C4-2B (cell line): Measurements from ENCODE around the gene SCGB2A2.

Source experiments
- H3K27ac ChIP-seq: fragments of 450-650 bp; 2 replicates; pipeline ENCODE4 v1.5.1; 2017
- ZFX ChIP-seq: fragments of 450-650 bp; IDR thresholded peaks from 2 replicates; pipeline ENCODE4 v1.6.1; 2017
- TF ChIP-seq, protein P1 (sequence below): fragments of 450-650 bp; conservative IDR thresholded peaks from 2 replicates; pipeline ENCODE4 v1.5.1; 2017; ENCODE audit warnings: mild to moderate bottlenecking

The SCGB2A2 gene

DNA sequence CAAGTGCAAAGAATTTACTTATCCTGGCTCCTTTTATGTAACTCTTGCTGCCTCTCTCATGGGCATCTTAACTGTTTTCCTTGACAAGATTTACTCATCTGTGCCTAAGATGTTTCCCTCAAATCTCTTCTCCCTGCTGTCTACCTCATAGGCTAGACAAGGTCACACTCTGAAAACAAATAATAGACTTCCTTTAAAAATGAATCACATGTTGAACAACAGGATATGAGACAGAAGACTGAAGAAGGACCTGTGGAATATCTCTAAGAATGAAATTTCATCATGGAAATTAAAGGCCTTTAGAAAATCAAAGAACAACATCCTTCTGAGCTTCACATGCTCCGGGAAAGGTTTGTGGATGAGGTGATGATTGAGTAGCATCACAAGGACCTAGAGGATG is 6.0 kb upstream of the SCGB2A2 start:
- H3K27ac ChIP-seq, result no peak overlapping the region
- TF ChIP-seq, protein P1, sequence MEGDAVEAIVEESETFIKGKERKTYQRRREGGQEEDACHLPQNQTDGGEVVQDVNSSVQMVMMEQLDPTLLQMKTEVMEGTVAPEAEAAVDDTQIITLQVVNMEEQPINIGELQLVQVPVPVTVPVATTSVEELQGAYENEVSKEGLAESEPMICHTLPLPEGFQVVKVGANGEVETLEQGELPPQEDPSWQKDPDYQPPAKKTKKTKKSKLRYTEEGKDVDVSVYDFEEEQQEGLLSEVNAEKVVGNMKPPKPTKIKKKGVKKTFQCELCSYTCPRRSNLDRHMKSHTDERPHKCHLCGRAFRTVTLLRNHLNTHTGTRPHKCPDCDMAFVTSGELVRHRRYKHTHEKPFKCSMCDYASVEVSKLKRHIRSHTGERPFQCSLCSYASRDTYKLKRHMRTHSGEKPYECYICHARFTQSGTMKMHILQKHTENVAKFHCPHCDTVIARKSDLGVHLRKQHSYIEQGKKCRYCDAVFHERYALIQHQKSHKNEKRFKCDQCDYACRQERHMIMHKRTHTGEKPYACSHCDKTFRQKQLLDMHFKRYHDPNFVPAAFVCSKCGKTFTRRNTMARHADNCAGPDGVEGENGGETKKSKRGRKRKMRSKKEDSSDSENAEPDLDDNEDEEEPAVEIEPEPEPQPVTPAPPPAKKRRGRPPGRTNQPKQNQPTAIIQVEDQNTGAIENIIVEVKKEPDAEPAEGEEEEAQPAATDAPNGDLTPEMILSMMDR, result no peak
- no peak for TF ChIP-seq ZFX

DNA sequence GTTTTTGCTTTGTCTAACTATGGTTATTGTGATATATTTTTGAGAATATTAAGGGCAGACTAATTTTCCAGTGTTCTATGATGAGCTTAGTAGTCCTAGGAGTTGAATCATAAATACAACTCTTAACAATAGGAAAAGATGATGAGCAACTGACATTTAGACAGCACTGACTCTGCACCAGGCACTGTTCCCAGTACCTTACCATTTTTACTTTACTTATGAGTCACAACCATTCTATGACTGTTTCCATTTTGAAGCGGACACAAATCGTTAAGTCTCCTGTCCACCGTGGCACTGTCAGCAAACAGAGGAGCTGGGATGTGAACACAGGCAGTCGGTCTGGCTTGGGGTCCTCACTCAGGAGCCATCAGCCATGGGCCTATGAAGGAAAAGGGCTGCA is 3.4 kb upstream of the SCGB2A2 start:
- H3K27ac ChIP-seq, result no peak overlapping the region
- TF ChIP-seq, protein P1, result no peak
- no peak for TF ChIP-seq ZFX

DNA sequence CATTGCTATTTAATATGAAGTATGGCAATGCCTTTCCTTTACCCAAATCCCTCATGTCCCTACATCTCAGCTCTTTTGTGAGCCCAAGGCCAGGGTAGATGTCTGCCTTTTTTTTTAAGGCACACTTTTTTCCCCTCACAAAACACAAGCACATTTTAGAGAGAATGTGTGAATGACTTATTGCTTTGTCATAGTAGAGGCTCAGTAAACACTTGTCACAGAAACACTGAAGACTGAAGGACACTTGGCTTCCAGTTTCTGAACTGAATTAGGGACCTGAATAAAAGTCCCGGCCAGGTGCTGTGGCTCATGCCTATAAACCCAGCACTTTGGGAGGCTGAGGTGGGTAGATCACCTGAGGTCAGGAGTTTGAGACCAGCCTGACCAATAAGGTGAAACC is 2.9 kb upstream of the SCGB2A2 start:
- TF ChIP-seq, protein P1, result no peak
- no peak for TF ChIP-seq ZFX
- H3K27ac ChIP-seq, result no peak overlapping the region

DNA sequence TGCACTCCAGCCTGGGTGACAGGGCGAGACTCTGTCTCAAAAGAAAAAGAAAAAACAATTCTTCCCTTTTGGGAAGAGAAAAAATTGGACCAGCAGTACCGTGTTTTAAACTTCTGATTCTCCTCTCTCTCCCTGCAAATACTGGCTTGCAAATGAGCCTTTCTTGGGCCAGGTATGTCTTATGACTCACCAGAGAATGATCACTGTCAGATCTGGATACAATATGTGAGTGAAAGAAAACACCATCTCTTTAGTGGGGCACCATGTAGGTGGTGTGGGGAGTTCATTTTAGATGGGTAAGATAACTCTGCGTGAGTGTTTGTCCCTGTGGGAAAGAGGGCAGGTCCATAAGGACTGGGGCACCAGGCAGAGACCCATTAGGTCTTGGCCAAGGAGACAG is 2.4 kb upstream of the SCGB2A2 start:
- H3K27ac ChIP-seq, result no peak overlapping the region
- no peak for TF ChIP-seq ZFX
- TF ChIP-seq, protein P1, result no peak

DNA sequence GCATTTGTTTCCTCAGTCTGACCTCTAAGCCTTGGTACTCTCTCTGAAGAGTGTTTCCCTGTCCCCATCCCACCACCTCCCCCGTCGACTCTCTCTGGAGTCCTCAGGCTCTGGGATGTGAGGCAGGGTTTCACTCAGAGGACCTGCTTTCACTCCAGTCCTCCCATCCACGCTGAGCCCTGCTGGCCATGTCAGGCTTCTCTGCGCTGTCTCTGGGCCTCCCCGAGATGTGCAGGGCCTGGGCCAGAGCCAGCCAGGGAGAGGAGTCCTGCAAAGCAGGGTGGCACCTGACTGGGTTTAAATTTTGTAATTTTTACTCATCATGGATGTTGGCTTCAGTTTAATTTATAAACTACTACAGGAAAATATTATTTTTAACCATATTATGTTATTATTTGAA is 3.3 kb downstream of the SCGB2A2 start:
- no peak overlapping the region for H3K27ac ChIP-seq

DNA sequence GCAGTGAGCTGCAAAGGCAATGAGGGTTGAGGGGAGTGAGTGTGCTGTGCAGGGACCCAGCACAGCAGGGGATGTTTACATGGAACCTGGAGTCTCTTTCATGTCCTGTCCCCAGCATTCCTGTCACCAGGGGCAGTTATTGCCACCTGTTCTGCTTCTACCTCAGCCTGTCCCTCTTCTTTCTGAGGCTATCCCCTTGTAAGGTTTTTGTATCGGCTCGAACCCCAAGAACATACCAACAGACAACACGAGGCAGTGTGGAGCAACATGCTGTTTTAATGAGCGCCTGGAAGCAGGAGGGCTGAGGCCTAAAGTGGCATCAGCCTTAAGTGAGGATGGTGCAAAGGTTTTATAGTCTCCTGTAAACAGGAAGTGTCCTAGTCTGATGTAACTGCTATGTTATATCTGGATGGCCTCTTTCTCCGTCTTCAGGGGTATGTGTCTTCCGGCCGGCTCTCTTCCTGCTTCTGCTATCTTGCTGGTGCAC is 3.9 kb downstream of the SCGB2A2 start:
- TF ChIP-seq ZFX, result no peak
- TF ChIP-seq, protein P1, result no peak
- H3K27ac ChIP-seq, result no peak overlapping the region

More for the DNA sequence above, 3.3 kb downstream of the SCGB2A2 start:
- no peak for TF ChIP-seq ZFX
- TF ChIP-seq, protein P1, result no peak

DNA sequence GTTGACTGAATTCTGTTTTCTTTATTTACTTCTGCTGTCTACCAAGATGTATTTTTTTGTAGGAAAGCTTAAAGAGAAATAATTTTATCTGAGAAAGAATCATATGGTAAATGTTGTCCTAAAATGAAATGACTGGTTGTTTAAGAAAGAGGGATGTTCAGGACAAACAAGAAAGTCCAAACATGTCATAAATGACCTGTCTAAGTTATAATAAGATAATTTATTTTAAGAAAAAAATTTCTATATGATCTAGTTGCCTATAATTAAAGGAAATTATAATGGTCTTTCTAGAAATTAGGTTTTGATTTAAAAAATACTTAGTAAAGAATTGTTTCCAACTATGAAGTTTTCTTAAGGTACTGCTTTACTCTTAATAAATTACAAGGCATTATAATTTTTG is 10.5 kb downstream of the SCGB2A2 start:
- no peak for TF ChIP-seq ZFX
- TF ChIP-seq, protein P1, result no peak
- H3K27ac ChIP-seq, result no peak overlapping the region
